K562 (cell line): ENCODE results near the gene TTC38. TPM values are rescaled to one million over a fixed set of nuclear protein-coding genes. Genes with fewer than 3 reads are reported as not detected.

Experiments
- ATAC-seq: fragments of 200-7000 bp; cut with Tn5 transposase; 3 replicates; pipeline ENCODE4 v1.9.1; 2020; ENCODE audit warnings: moderate library complexity
- BruUV-seq: library from RNA; stranded (reverse); fragments of 400-500 nt; replicated peaks from 2 replicates; lab custom pipeline; 2021; lab: Mats Ljungman, UMichigan
- CTCF ChIA-PET: fragments of 300-600 bp; formaldehyde crosslinking; extraction: SDS; loops from one replicate; lab custom pipeline; 2021; ENCODE audit warnings: low intra/inter-chr PET ratio; lab: Yijun Ruan, JAX
- POLR2A ChIA-PET: fragments of 300-600, 350-650 bp; sonication (Branson Sonifier 250); formaldehyde crosslinking; extraction: SDS; loops from one replicate; lab custom pipeline; 2021; ENCODE audit warnings: antibody characterized with exemption, inconsistent platforms; lab: Yijun Ruan, JAX
- DNase-seq, 4 experiments: peaks; one replicate each; pipeline versions ENCODE4 v3.0.0 to v3.0.0-alpha.2; 2011 to 2018; ENCODE audit warnings: low spot score in 3 of 4, mixed read lengths in 3 of 4; ENCODE audit errors: extremely low read depth in 1 of 4
- FAIRE-seq: peaks from 2 replicates; lab custom pipeline; 2011; peaks lifted over from hg19 to GRCh38; lab: Jason Lieb, UNC
- H2AFZ ChIP-seq: 2 replicates; pipeline ENCODE4 v1.6.0; 2011; ENCODE audit warnings: low read depth, low read length, control low read depth, inconsistent platforms
- H3K27ac ChIP-seq: fragments of 200-600 bp; 3 replicates; pipeline ENCODE4 v1.8.0; 2011; ENCODE audit warnings: low read depth, mild to moderate bottlenecking, control low read depth, inconsistent platforms, low read length, moderate library complexity, mixed read lengths; ENCODE audit errors: extremely low read depth
- H3K27me3 ChIP-seq, 2 experiments: fragments of 300-600 bp in 1 of 2; 2 replicates in 1 of 2; 3 replicates in 1 of 2; pipeline versions ENCODE4 v1.6.0 to v1.8.0; 2011; ENCODE audit warnings: inconsistent platforms in 2 of 2, low read length in 2 of 2, mild to moderate bottlenecking in 1 of 2, mixed read lengths in 1 of 2, moderate library complexity in 1 of 2; ENCODE audit not compliant: control insufficient read depth in 2 of 2, insufficient read depth in 2 of 2
- H3K36me3 ChIP-seq: fragments of 300-600 bp; 3 replicates; pipeline ENCODE4 v1.8.0; 2011; ENCODE audit warnings: mild to moderate bottlenecking, low read length, inconsistent platforms; ENCODE audit not compliant: control insufficient read depth, insufficient read depth
- H3K4me1 ChIP-seq, 2 experiments: fragments of 200-600 bp in 1 of 2; replicated peaks in 1 of 2; 2 replicates in 1 of 2; 3 replicates in 1 of 2; pipeline versions ENCODE4 v1.5.1 to v1.8.0; 2011; ENCODE audit warnings: inconsistent platforms in 2 of 2, low read length in 2 of 2, mild to moderate bottlenecking in 1 of 2, mixed read lengths in 1 of 2, moderate library complexity in 1 of 2; ENCODE audit not compliant: control insufficient read depth in 2 of 2, insufficient read depth in 2 of 2
- H3K4me2 ChIP-seq: 2 replicates; pipeline ENCODE4 v1.6.1; 2011; ENCODE audit warnings: low read length, control low read depth, inconsistent platforms, mixed read lengths; ENCODE audit not compliant: insufficient read depth
- H3K4me3 ChIP-seq: fragments of 200-600 bp; sonication (generic), shearing (Covaris generic); 2 replicates; pipeline ENCODE4 v1.5.1; 2016; ENCODE audit warnings: control low read depth, inconsistent platforms
- H3K79me2 ChIP-seq: fragments of 200-600 bp; 3 replicates; pipeline ENCODE4 v1.8.0; 2011; ENCODE audit warnings: low read length, inconsistent platforms; ENCODE audit not compliant: control insufficient read depth, insufficient read depth
- H3K9ac ChIP-seq, 2 experiments: 2 replicates each; pipeline versions ENCODE4 v1.6.0 to v1.6.1; 2011; ENCODE audit warnings: low read depth in 2 of 2, low read length in 2 of 2, control low read depth in 1 of 2, inconsistent platforms in 1 of 2, mild to moderate bottlenecking in 1 of 2, mixed read lengths in 1 of 2; ENCODE audit not compliant: insufficient read depth in 1 of 2
- H3K9me1 ChIP-seq: one replicate; pipeline ENCODE4 v1.6.0; 2011; ENCODE audit warnings: inconsistent platforms, mild to moderate bottlenecking, low read length, moderate library complexity; ENCODE audit not compliant: control insufficient read depth, insufficient read depth
- H3K9me3 ChIP-seq: replicated peaks from 2 replicates; pipeline ENCODE4 v1.5.1; 2011; ENCODE audit warnings: low read depth, low read length, inconsistent platforms; ENCODE audit not compliant: control insufficient read depth, insufficient read depth
- H4K20me1 ChIP-seq: replicated peaks from 2 replicates; pipeline ENCODE4 v1.6.1; 2011; ENCODE audit warnings: low read length, inconsistent platforms, mixed read lengths; ENCODE audit not compliant: control insufficient read depth, insufficient read depth
- HNRNPUL1 ChIP-seq: fragments of 200-400 bp; formaldehyde crosslinking; IDR thresholded peaks from 2 replicates; pipeline ENCODE4 v1.6.1; 2017; ENCODE audit warnings: low read length
- KAT7 ChIP-seq: sonication (generic); formaldehyde crosslinking; IDR thresholded peaks from 2 replicates; pipeline ENCODE4 v1.8.0; 2022; ENCODE audit warnings: missing genetic modification reagents, mild to moderate bottlenecking, borderline replicate concordance
- KDM5B ChIP-seq: fragments of 200-600 bp; sonication (generic); IDR thresholded peaks from 2 replicates; pipeline ENCODE4 v1.6.1; 2012; ENCODE audit warnings: low read depth, mild to moderate bottlenecking, moderate library complexity, low read length, control low read depth, inconsistent platforms; ENCODE audit not compliant: insufficient replicate concordance
- ZKSCAN1 ChIP-seq: fragments of 150-350 bp; IDR thresholded peaks from 2 replicates; pipeline ENCODE4 v1.6.1; 2016; ENCODE audit warnings: low read depth, low read length
- WGBS: fragments of 100-300 bp; shearing (Covaris generic); methylation state at CpG from one replicate; pipeline ENCODE4 v1.1.6; 2016; ENCODE audit warnings: low coverage, mixed read lengths; ENCODE audit not compliant: insufficient coverage; ENCODE audit errors: missing lambda C conversion rate; 5-methylcytosine and 5-hydroxymethylcytosine counted together
- in situ Hi-C: fragments of 300-500 bp; cut with MboI; formaldehyde crosslinking; loops from 4 replicates; pipeline ENCODE4 v1.15.0; 2018; ENCODE audit warnings: inconsistent platforms, mixed read lengths
- intact Hi-C: fragments of 100-400 bp; cut with micrococcal nuclease; formaldehyde crosslinking; loops from 2 replicates; pipeline ENCODE4 v1.14.2; 2022
- polyA plus RNA-seq, 8 experiments: library from polyadenylated mRNA; depleted of rRNA in 4 of 8; stranded (reverse) in 5 of 8; unstranded in 3 of 8; fragments of >200 nt; fragmentation: Nextera tagmentation in 2 of 8; fragmentation: Illumina TruSeq in 1 of 8; extraction: Ambion mirVana in 2 of 8; extraction: Trizol in 1 of 8; gene quantifications; 2 replicates each; pipeline versions ENCODE4 v1.2.1 to v1.2.3, GENCODE V29; 2011 to 2014; ENCODE audit warnings: inconsistent platforms in 1 of 8, missing spikeins in 1 of 8
- total RNA-seq, 7 experiments: library from RNA; depleted of rRNA in 6 of 7; stranded (reverse); fragments of >200 nt in 6 of 7; fragmentation: Illumina TruSeq in 2 of 7; extraction: Trizol in 2 of 7; gene quantifications; 2 replicates each; pipeline versions ENCODE4 v1.2.1 to v1.2.3, GENCODE V29; 2011 to 2021; ENCODE audit warnings: low replicate concordance in 1 of 7
- TF ChIP-seq, protein P1 (sequence below), 2 experiments: fragments of 450-650 bp; IDR thresholded peaks; 2 replicates each; pipeline ENCODE4 v1.6.1; 2016
- TF ChIP-seq, protein P2 (sequence below): sonication (generic); IDR thresholded peaks from 2 replicates; pipeline ENCODE4 v1.6.1; 2016

The TTC38 gene
- total and polyA plus RNA-seq, 9 of the 15 experiments (the other 6 are each of a cell fraction or from before 2014, with no cell fraction given): 0.84 to 28.4 (median 18.1) TPM

DNA sequence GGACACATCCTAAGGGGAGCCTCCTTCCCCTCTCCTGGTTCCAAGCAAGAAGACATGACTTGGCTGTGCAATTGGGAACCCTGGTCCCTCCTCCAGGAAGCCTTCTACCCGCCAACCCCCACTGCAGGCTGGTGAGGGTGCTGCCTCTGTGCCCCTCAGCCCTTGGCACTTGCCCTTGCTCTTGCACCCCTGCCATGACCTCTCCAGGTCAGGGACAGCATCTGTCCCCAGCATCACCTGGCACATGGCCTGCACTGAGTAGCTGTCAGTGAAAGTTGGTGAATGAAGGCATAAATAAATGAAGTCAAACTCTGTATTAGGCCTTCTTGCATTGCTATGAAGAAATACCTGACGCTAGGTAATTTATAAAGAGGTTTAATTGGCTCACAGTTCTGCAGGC is 27.0 kb downstream of the TTC38 start (continued):
- TF ChIP-seq HNRNPUL1: no peak

DNA sequence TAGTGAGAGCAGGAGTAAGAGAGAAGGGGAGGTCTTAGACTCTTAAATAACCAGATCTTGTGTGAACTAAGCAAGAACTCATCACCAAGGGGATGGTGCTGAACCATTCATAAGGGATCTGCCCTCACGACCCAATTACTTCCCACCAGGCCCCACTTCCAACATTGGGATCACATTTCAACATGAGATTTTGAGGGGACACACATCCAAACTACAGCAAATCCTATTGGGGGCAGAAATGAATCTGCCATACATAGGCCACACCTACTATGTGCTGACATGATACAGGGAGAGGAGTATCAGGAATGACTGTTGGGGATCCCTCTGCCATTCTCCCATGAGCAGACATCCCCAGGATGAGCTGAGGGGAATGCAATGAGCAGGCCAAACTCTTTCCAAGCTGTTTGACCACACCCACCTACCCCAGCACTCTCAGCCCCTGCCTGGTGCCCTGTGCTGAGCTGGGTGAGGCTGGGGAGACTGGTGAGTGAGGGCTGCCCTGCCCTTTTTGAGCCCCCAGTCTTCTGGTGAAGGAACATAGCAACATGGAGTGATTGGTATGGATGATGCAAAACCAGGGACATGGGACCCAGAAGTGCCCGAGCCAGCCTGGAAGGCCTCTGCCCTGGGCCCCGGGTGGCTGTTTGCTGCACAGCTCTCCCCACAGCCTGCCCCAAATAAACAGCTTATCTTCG is 27.6 kb downstream of the TTC38 start:
- Histone ChIP-seq H3K36me3 (peaks cover 25% of the 10 kb centered on the region; the same call in 2 of the 3 replicates), H3K9ac (peak overlapping the region; percentile 68 to 94), H3K4me2 (peak overlapping the region; percentile 93), H3K9me1 (no peaks in the 10 kb centered on the region), H3K4me3 (peak overlapping the region; percentile 74), H3K9me3 (no peaks in the 10 kb centered on the region), H3K27me3 (no peaks in the 10 kb centered on the region), H3K79me2 (peaks cover 17% of the 10 kb centered on the region), H4K20me1 (no peaks in the 10 kb centered on the region), H3K27ac (peak overlapping the region; percentile 68), H2AFZ (no peak overlapping the region), H3K4me1 (peaks cover 2 to 32% of the 10 kb centered on the region in 2 experiments; a peak in 4 of 5 replicates)
- BruUV-seq: no TSS peak
- FAIRE-seq: no peak
- intact Hi-C loops: loop anchor here (5.0 kb wide), 1 partner anchor 163 kb away; no protein-coding TSS in a partner anchor
- in situ Hi-C loops: no loop called here
- WGBS: 66% methylated on average over 4 of the region's 4 CpGs
- no peak for ATAC-seq
- TF ChIP-seq KDM5B (no peak), KAT7 (CRISPR knock-in tag) (no peak), ZKSCAN1 (peak; percentile 90)
- TF ChIP-seq, protein P1, sequence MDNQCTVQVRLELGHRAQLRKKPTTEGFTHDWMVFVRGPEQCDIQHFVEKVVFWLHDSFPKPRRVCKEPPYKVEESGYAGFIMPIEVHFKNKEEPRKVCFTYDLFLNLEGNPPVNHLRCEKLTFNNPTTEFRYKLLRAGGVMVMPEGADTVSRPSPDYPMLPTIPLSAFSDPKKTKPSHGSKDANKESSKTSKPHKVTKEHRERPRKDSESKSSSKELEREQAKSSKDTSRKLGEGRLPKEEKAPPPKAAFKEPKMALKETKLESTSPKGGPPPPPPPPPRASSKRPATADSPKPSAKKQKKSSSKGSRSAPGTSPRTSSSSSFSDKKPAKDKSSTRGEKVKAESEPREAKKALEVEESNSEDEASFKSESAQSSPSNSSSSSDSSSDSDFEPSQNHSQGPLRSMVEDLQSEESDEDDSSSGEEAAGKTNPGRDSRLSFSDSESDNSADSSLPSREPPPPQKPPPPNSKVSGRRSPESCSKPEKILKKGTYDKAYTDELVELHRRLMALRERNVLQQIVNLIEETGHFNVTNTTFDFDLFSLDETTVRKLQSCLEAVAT (IDR thresholded peaks at IDR 0.05): no peak
- TF ChIP-seq, protein P2, sequence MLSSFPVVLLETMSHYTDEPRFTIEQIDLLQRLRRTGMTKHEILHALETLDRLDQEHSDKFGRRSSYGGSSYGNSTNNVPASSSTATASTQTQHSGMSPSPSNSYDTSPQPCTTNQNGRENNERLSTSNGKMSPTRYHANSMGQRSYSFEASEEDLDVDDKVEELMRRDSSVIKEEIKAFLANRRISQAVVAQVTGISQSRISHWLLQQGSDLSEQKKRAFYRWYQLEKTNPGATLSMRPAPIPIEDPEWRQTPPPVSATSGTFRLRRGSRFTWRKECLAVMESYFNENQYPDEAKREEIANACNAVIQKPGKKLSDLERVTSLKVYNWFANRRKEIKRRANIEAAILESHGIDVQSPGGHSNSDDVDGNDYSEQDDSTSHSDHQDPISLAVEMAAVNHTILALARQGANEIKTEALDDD: no peak
- DNase-seq: peak in 1 of 4 experiments; percentile 8
- ChIA-PET POLR2A (interaction anchor here (0.7 to 2.6 kb wide), 7 partner anchors 9 to 152 kb away, joined by 3 to 10 read pairs (median 3); no protein-coding TSS in a partner anchor), CTCF (interaction anchor here (0.6 kb wide), 1 partner anchor 173 kb away, joined by 4 read pairs; no protein-coding TSS in a partner anchor)
